HG02763 (cell line): ENCODE data around the gene KRT78.
"Not testable (repeated sequence)": the region's sequence is repeated elsewhere in the genome, so short reads cannot be mapped to it uniquely, and the experiment has no call there.

ENCODE experiments used
- ATAC-seq: cut with Tn5 transposase; IDR thresholded peaks from one replicate; pipeline ENCODE4 v1.9.1; 2021; ENCODE audit warnings: mild to moderate bottlenecking, moderate library complexity; ENCODE audit not compliant: unreplicated experiment

Gene KRT78

DNA sequence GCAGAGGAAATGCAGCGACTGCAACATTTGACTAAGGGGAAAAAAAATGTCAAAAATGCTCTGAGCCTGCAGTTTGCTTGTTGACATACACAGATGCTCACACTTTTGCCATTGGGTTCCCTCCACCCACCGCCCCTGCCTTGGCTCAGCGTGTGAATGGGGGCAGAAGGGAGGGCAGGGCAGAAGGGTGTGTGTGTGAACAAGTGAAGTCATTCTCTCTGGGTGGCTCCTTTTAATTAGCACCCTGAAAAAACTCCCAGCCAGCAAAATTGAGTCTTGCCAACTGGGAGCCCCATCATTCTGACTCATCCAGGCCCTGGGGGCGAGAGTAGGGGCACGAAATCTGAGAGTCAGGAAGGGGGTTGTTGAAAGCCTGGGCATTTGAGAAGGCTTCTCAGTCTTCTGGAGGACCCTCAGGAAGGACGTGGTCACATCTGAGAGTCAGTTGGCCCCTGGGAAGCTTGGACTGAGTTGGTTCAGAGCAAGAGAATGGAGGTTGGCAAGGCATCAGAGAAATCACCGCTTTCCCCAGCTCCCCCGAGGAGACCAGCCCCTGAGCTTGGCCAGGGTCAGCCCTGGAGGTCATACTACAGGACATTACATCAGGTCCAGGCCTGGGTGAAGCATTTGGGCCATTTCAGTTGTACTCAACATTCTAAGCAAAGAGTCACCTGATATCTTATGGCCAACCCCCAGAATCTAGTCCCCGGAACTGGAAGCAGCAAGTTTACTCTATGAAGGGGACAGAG lies 22.7 kb upstream of the KRT78 start:
- ATAC-seq, result no peak

DNA sequence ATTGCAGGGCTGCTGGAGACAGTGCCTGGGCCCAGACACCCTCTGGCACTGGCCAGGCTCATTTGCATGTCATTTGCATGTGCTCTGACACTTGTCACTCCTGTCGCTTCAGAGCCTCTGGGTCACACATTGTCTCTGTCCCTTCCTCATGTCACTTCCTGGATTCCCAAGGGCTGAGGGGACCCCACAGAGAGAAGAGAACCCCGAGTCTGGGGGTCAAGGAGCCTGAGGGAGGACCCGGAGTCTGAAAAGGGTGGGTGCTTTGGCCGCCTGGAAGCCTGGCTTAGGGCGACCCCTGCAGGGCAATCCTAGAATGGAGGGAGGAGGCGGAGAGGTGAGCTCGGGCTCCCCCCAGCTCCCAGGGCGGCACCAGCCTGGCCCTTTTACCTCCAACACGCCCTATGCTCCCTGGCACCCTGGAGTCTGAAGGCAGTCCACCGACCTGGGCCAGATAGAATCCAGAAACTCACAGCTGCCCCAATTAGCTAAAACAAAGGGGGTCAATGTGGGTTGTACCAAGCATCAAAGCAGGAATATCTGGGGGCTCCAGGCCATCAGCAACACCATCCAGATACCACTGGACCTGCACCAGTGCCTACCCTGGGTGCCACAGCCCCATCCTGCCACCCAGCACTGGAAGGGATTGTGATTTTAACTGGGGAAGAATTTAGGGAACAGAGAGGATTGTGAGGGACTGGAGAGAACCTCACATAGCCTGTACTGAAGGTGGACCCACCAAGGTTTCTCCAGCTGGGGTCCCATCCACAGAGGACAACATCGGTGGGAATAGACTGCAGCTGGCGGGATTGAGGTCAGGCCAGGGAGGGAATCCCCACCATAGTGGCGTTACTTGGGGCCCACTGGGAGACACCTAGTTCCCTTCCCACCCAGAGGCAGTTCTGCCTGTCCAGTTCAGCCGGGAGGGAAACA lies 21.8 kb upstream of the KRT78 start:
- ATAC-seq, result no peak

DNA sequence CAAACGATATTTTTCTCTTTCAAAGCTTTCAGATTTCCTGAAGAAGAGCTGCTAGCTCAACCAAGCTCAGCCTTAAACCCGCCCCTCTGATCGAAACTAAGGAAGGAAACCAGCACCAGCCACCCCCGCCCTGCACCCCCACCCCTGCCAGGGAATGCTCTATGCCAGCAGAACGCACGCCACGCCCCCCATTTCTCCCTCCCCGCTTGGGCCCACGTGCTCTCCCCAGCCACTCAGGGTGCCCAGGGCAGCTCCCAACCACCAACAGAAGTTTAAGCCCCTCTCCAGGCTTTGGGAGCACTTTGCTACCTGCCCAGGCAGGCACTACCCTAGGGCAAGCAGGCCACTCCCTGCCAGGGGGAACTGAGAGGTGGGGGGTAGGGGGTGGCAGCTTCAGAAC lies 18.8 kb upstream of the KRT78 start:
- no peak for ATAC-seq

DNA sequence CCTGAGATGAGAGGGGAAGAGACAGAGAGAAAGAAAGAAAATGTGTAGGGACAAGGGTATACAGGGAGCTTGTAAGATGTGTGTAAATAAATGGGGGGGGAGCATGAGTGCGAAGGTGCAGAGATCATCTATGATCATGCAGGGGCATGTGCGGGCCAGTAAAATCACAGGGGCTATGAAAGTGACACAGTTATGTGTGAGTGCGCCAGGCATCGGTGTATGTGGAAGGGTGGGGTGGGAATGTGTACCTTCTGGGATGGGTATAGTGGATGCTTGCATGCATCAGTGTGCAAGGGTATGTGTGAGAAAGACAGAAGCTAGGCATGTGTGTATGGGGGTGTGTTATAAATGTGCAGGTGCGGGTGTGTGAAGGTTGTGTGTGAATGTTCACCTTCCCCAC lies 18.4 kb upstream of the KRT78 start:
- no peak for ATAC-seq

DNA sequence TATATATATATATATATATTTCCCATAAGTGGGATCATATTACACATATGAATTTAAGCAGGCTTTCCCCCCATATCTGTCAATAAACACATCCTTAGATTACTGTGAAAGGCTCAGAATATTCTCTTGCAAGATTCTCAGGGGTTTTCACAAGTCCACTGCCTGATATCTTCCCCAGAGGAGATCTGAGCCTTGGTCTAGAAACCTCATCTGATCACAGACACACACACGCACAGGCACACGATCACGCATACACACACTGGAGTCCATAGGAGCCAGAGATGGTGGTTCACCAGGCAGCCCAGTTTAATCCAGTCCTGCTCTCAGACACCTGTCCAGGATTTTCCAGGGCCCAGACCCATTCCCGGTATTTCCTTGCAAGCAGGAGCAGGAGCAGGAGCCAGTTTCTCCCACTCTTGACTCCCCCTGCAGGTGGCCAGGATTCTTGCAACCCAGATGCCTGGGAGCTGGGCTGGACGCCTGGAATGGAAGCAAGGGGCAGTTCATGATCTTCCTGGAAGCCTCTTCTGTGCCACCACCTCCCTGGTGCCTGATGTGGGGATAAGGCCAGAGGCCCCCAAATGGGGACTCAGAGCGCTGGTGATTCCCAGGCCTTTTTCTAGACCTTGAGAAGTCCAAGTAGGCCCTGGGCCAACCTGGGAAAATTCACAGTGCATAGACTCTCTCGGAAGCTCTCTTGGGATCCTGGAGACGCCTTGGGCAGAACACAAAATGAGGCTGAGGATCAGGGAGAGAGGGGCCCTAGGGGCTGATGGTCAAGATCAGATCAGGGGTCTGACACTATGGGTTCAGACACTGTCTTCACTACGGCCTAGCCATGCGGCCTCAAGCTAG lies 16.5 kb upstream of the KRT78 start:
- ATAC-seq, result no peak

DNA sequence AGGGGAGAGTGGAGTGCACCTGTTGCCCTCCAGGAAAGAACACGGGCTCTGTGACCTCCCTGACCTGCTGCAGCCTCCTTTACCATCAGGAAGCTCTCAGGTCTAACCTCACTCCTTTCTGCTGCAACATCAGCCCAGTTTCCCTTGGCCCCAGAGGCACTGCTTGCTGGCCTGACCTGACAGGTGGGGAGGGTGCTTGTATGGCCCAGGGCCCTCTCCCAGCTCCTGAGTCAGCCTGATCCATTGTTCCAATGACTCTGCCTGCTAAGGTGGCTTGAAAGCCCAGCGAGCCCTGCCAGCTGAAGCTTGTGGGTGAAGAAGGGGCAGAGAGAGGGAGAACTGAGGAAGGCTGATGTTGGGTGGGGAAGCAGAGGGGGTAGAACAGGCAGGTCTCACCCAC lies 13.2 kb upstream of the KRT78 start:
- ATAC-seq, result no peak

DNA sequence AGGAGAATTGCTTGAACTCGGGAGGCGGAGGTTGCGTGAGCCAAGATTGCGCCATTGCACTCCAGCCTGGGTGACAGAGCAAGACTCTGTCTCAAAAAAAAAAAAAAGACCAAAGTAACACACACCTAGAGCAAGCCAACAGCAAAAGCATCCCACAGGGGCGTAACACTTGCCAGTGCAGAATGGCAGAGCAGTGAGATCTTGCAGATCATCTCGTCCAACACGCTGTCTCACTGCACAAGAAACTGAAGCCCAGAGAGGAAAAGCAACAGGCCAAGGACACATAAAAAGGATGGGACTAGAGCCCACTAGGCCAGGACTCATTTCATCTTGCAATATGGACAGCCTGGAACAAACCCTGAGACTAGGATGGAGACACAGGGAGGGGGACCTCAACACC lies 12.7 kb upstream of the KRT78 start:
- ATAC-seq, result no peak

DNA sequence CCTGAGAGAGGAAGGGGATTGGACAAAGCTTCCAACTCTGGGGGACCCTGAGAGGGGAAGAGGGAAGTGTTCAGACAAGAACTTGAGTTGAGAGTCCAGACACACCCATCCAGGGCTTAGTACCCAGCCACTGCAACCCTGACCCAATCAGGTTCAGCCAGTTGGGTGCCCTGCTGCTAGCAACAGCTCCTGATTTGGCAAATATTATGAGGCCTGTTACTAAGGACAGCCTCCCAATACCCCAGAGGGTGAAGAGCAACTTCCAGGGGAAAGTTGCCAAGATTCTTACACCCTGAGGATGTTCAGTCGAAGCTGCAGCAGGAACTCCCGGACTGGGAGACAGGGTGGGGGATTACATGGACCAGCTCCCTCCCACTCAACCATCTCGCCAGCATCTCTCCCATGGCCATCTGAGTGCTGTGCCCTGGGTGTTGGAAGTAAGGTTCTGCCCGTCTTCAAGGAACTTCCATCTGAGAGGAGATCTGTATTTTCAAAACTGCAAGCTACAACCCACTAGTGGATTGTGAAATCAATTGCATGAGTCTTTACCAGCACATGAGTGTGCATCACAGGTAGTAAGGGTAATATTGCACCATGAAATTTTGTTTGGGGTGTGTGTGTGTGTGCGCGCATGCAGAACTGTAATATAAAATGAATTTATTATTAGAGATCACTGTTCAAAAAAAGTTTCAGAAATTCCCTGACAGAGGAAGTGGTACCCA lies 11.5 kb upstream of the KRT78 start:
- ATAC-seq, result no peak

DNA sequence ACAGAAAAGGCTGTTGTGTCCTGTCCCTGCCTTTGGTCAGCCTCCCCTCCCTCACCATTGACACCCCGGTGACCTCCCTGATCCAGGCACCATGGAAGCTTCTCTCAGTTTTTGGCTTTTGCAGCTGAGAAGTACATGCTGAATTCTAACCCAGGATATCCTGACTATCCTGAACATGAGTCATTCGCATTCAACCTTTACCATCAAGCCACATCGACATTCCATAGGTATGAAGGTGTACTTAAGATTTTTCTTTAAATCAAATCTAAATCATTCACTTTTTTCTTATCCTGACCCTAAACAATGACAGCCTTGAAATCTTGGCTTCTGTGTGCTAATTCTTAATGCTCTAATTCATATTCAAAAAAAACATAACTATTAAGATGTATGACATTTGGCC lies 8.7 kb upstream of the KRT78 start:
- no peak for ATAC-seq

DNA sequence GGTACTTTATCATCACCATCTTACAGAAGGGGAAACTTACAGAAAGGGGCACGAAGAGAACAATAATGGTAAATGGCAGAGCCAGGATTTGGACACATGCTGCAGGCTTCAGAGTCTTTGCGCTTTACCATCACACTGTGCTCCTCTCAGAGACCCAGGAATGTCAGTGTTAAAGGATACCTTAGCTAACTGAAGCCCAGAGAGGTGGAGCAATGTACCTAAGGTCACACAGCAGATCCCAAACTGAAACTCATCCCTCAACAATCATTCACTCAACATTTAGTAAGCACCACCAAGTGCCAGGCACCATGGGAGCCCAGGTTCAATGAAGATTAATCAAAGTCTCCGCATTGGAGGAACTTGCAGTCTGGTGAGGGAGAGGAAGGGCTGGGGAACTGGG lies 8.0 kb upstream of the KRT78 start:
- no peak for ATAC-seq

DNA sequence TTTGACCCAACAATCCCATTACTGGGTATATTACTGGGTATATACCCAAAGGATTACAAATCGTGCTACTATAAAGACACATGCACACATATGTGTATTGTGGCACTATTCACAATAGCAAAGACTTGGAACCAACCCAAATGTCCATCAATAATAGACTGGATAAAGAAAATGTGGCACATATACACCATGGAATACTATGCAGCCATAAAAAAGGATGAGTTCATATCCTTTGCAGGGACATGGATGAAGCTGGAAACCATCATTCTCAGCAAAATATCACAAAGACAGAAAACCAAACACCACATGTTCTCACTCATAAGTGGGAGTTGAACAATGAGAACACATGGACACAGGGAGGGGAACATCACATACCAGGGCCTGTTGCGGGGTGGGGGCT lies 7.3 kb upstream of the KRT78 start:
- not testable (repeated sequence) for ATAC-seq

DNA sequence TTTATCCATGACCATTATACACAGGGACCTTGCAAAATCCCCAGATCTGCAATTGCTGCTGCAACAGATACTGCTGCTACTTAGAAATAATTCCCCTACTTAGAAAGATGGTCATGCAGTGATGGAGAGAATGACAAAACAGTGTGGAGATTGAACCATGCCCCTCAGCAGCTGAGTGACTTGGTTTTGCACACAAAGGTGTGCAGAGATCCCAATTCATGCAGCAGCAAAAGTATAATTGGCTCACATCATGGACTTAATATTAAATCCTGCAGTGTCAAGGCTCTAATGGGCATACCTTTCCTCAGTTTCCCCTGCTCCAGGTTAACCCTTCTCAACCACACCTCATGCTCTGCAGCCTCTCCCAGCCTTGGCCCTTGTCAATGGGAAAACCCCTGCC lies 3.0 kb upstream of the KRT78 start:
- no peak for ATAC-seq

DNA sequence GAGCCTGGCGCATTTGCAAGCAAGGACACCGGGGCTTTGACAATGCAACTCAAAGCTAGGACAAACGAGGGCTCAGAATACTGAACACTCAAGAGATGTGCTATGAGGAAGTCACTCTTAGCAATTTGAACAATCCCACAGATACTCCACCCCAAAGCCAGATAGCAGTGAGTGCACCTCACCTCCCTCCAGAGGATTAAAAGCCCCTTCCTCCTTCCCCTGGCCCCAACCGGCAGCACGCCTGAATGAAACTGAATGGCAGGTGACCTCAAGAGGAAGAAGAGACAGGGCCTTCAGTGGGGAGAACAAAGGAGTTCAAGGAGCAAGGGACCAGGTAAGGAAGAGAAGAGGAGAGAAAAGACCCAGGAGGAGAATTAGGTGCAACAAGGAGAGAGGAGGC lies 1.9 kb upstream of the KRT78 start:
- ATAC-seq, result no peak

DNA sequence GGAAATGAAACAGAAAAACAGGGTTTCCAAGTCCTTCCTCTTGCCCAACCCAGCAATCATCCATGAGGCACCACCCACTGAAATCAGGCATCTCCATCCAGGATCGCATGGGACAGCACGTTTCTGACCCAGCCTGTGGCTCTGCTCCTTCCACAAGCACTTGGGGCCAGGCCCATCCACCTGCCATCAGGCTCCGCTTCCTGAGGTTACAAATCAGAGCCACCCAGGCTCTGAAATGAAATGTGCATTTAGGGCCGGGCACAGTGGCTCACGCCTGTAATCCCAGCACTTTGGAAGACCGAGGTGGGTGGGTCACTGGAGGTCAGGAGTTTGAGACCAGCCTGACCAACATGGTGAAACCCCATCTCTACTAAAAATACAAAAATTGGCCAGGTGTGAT lies 717 bp upstream of the KRT78 start:
- ATAC-seq, result no peak

DNA sequence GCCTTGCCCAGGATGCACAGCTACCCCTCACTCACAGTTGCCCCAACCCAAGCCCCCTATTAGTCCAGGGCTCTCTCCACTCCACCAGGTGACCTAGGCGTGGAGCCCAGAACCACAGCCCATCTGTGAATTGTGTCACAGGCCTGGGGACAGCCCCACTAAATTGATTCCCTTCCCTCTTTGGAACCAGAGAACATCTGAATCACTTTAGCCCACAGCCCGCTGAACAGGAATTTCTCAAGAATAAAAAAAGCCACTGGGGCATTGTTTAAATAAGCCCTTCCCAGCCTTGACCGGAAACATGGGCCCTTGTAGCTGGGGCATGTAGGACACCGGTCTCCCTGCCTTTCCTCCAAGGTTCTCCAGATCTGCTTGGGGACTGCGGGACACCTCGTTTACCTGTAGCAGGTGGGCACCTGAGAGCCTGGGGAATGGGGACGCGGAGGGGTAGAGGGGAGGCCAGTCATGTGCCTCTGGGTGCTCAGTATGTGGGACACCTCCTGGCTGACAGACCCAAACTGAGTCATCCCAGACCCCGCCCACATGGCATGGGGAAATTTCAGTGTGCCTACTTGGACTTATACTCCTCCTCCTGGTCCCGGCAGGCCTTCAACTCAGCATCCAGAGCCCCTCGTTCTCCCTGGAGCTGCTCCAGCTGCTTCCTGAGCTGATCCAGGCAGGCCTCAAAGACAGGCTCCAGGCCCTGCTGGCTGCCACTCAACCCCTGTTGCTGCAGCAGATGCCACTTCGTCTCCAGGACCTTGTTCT lies 1.3 kb downstream of the KRT78 start:
- no peak for ATAC-seq

DNA sequence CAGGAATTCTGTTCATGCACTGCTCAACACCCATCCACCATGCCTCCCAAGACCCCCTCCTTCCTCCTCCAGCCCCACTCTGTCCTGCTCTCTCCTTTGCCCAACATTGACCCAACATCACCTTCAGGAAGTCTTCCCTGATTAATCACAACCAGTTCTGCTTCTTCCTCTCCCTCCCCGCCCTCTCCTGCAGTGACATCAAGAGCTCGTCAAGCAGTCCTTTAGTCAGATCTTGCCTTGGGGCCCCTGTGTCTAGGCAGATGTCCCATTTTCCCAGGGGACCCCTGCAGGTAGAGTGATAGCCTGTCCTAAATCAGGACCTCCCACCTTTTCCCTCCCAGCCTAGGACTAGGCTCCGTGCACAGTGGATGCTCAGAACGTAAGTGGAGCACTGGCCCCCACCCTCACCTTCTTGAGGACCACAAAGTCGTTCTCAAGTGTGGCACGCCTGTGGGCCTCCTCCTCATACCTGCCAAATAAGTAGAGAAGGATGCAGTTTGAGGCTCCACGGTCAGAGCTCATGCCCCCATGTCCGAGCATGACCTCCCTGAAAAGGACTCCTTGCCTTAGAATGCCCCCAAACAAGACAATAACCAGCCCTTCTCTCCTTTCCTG lies 2.3 kb downstream of the KRT78 start:
- ATAC-seq, result no peak

DNA sequence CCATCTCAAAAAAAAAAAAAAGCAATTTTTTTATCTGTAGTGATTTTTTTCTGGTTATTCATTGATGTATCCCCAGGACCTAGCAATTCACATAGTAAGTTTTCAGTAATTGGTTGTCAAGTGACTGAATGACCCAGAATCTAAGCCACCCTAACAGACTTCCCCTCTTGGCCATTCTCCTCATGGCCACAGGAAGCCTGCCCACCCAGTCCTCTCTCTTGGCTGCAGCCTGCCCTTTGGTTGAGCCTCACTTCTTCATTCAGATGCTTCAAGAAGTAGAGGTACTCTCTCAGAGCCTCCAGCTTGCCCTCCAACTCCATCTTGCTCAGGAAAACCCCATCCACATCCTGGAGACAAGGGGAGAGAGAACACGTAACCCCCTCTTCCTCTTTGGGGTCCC lies 2.8 kb downstream of the KRT78 start:
- ATAC-seq, result no peak

DNA sequence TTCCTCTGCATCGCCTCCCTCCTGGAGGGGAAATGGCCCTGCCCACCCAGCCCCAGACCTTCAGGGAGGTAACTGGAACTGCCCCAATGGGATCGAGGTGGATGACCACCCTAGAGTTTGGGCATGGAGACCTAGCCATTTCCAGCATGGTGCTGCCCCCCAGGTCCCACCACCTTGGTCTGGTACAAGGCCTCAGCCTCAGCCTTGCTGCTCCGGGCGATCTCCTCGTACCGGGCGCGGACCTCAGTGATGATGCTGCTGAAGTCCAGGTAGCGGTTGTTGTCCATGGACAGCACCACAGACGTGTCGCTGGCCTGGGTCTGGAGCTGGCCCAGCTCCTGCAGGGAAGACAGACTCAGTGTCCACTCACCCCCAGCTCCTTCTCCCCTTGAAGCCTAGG lies 4.4 kb downstream of the KRT78 start:
- no peak for ATAC-seq

DNA sequence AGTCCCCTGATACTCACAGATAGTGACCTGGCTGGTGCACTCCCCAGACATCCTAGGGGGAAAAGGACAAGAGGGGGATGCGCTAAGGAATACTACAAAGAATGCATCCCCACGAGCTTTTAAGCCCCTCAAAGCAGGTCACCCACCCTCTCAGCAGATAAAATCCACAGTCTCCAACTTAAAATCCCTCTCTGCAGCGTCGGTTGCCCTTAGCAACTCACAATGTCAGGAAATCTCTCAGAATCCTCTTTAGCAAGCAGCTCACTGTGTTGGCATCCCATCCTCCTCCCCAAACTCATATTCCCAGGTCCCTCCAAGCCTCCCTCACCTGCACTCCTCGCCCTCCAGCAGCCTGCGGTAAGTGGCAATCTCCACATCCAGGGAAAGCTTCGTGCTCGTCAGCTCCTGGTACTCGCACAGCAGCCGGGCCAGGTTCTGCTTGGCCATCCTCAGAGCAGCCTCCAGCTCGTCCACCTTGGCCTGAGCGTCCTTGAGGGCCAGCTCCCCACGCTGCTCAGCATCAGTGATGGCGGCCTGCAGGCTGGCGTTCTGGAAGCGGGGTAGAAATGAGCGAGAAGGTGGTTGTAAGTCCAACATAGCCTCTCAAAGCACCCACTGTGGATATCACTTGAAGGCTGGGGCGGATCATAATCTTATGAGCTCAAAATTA lies 9.2 kb downstream of the KRT78 start:
- no peak for ATAC-seq
